A673 (cell line): ENCODE results near the gene MRPL22.

Source experiments
- CTCF ChIP-seq: fragments of 300-800, 200-600 bp; sonication (generic); conservative IDR thresholded peaks from 2 replicates; pipeline ENCODE4 v1.5.1; 2017; ENCODE audit warnings: low read depth, mild to moderate bottlenecking, antibody characterized with exemption, low read length, moderate library complexity, mixed read lengths
- EZH2 ChIP-seq: fragments of 200-600 bp; sonication (generic); IDR thresholded peaks from 2 replicates; pipeline ENCODE4 v1.6.1; 2017; ENCODE audit warnings: borderline replicate concordance, low read depth, mild to moderate bottlenecking, mixed read lengths, antibody characterized with exemption, low read length; ENCODE audit not compliant: poor library complexity, severe bottlenecking

- TF ChIP-seq EZH2 (no peak), CTCF (no peak)
Observed at GRCh38 chr5:154899151-154899816, 41.6 kb upstream of the MRPL22 start.
